Measurements from ENCODE around the gene CBX6. TPM values are rescaled to one million over a fixed set of nuclear protein-coding genes. Genes with fewer than 3 reads are reported as not detected.

CBX6 gene
- total and polyA plus RNA-seq, 2 experiments from 2014 or later = 51.9 to 52.1 TPM

DNA sequence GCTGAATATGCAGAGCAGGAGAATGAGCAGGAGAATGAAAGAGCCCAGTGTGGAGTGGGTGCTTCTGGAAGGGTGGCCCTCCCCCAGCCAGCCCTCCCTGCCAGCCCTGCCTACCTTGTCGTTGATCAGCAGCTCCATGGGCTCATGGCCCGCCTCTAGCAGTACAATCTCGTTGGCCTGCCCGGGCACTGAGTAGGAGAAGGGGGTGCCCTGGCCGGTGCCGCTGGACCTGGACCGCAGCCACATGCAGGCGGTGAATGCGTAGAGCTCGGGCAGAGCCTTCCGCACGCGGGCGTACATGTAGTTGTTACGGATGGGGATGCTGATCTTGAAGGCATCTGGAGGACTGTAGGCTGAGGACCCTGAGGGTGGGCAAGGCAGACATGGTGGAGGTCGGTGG is 45.6 kb downstream of the CBX6 start:
- Histone ChIP-seq H3K9ac (no peak overlapping the region), H3K79me2 (ENCODE audit: insufficient read depth) (no peaks in the 10 kb centered on the region), H3K36me3 (ENCODE audit: low read depth) (no peaks in the 10 kb centered on the region), H3K4me3 (no peak overlapping the region), H3K4me2 (ENCODE audit: unreplicated experiment) (no peak overlapping the region), H3K9me2 (ENCODE audit: insufficient read depth) (no peaks in the 10 kb centered on the region), H3K27ac (no peak overlapping the region), H3K9me3 (ENCODE audit: low read depth) (no peaks in the 10 kb centered on the region), H4K20me1 (ENCODE audit: insufficient read depth) (no peaks in the 10 kb centered on the region), H3K4me1 (ENCODE audit: insufficient read depth) (no peaks in the 10 kb centered on the region), H3F3A (ENCODE audit: insufficient read depth) (no peaks in the 10 kb centered on the region), H2AFZ (no peak overlapping the region), H3K27me3 (replicated peaks; ENCODE audit: insufficient read depth) (no peaks in the 10 kb centered on the region)
- no peak for TF ChIP-seq EZH2 (IDR thresholded peaks at IDR 0.05; ENCODE audit: insufficient read depth, poor library complexity, severe bottlenecking)
- in situ Hi-C loops (cut with MboI) = no loop called here
- no peak for DNase-seq
- 70 to 71% methylated on average over 16 of the region's 16 CpGs for WGBS, 2 experiments (ENCODE audit: low coverage in 1 of 2, low lambda C conversion rate in 2 of 2, missing lambda C conversion rate in 2 of 2)

DNA sequence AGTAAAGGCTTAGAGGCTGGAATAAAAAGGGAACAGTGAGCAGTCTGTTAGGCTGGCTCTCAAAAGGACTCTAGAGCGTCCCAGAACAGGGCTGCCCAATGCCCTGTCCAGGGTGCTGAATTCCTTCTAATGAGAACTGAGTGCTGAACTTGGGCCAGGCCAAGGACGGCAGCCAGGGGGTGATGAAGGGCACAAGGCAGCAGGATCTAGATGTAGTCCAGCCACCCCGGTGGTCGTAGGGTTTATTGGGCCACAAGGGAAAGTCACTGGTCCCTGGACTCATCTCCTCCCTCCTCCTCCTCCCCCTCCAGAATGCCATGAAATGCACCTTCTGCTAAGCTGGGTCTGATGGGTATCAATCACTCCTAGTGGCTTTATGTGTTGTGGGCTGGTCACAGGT is 47.4 kb downstream of the CBX6 start:
- 6 to 12% methylated on average over 4 of the region's 4 CpGs for WGBS, 2 experiments (ENCODE audit: low coverage in 1 of 2, low lambda C conversion rate in 2 of 2, missing lambda C conversion rate in 2 of 2)
- peak; percentile 88 for DNase-seq
- Histone ChIP-seq H3K4me1 (ENCODE audit: insufficient read depth) (no peaks in the 10 kb centered on the region), H3F3A (ENCODE audit: insufficient read depth) (no peaks in the 10 kb centered on the region), H3K27me3 (replicated peaks; ENCODE audit: insufficient read depth) (no peaks in the 10 kb centered on the region), H2AFZ (no peak overlapping the region), H3K27ac (no peak overlapping the region), H3K79me2 (ENCODE audit: insufficient read depth) (no peaks in the 10 kb centered on the region), H3K36me3 (ENCODE audit: low read depth) (no peaks in the 10 kb centered on the region), H3K4me2 (ENCODE audit: unreplicated experiment) (no peak overlapping the region), H3K9me2 (ENCODE audit: insufficient read depth) (no peaks in the 10 kb centered on the region), H3K4me3 (no peak overlapping the region), H3K9ac (no peak overlapping the region), H3K9me3 (ENCODE audit: low read depth) (no peaks in the 10 kb centered on the region), H4K20me1 (ENCODE audit: insufficient read depth) (no peaks in the 10 kb centered on the region)
- in situ Hi-C loops (cut with MboI) = no loop called here
- TF ChIP-seq EZH2 (IDR thresholded peaks at IDR 0.05; ENCODE audit: insufficient read depth, poor library complexity, severe bottlenecking) = no peak
- no peak for TF ChIP-seq EZH2phosphoT487 (IDR thresholded peaks at IDR 0.05; ENCODE audit: insufficient read depth, low read depth)

DNA sequence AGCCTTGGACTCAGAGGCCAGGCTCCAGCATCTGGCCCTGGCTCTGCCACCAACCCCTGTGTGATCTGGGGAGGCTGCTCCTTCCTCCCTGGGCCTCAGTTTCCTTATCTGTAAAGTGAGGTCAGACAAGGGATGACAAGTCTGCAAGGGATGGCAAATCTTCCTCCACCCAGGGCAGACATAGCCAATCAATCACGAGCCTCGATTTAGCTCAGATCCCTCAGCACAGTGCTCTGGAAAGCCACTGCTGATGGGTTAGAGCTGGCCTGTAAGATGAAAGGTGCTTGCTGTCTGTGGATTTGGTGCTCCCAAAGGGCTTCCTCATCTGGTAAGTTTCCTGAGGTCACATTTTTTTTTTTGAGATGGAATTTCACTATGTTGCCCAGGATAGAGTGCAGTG is 48.4 kb downstream of the CBX6 start:
- no peaks in the 10 kb centered on the region for H3K9me3 ChIP-seq (ENCODE audit: low read depth)
- no peaks in the 10 kb centered on the region for H3K9me2 ChIP-seq (ENCODE audit: insufficient read depth)
- no peaks in the 10 kb centered on the region for H3K79me2 ChIP-seq (ENCODE audit: insufficient read depth)
- H3K4me1 ChIP-seq (ENCODE audit: insufficient read depth) = no peaks in the 10 kb centered on the region
- H3K4me2 ChIP-seq (ENCODE audit: unreplicated experiment) = no peak overlapping the region
- no peak overlapping the region for H2AFZ ChIP-seq
- no peak overlapping the region for H3K9ac ChIP-seq
- DNase-seq = no peak
- H3F3A ChIP-seq (ENCODE audit: insufficient read depth) = no peaks in the 10 kb centered on the region
- no peak for TF ChIP-seq EZH2 (IDR thresholded peaks at IDR 0.05; ENCODE audit: insufficient read depth, poor library complexity, severe bottlenecking)
- TF ChIP-seq EZH2phosphoT487 (IDR thresholded peaks at IDR 0.05; ENCODE audit: insufficient read depth, low read depth) = no peak
- in situ Hi-C loops (cut with MboI) = no loop called here
- no peaks in the 10 kb centered on the region for H3K27me3 ChIP-seq (replicated peaks; ENCODE audit: insufficient read depth)
- H4K20me1 ChIP-seq (ENCODE audit: insufficient read depth) = no peaks in the 10 kb centered on the region
- no peaks in the 10 kb centered on the region for H3K36me3 ChIP-seq (ENCODE audit: low read depth)
- H3K4me3 ChIP-seq = no peak overlapping the region
- no peak overlapping the region for H3K27ac ChIP-seq
- 18 to 32% methylated on average over 2 of the region's 2 CpGs for WGBS, 2 experiments (ENCODE audit: low coverage in 1 of 2, low lambda C conversion rate in 2 of 2, missing lambda C conversion rate in 2 of 2)

DNA sequence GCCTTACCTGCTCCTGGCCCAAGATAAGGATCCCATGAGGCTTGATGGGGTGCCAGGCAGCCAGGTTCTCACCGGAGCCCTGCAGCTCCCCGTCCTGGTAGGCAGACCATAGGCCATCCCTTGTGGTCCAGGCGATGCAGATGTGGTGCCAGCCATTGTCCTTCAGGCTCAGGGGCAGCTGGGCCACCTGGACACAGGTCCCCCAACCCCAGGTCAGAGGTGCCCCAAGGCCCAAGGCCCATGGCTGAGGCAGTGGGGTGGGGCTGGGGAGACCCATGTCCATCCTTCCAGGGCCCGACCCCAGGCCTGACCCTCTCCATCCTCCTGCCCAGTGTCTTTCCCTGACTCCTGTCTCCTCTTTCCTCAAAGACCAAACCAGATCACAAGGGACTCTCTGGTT is 48.9 kb downstream of the CBX6 start:
- Histone ChIP-seq H3K4me2 (ENCODE audit: unreplicated experiment) (no peak overlapping the region), H3K27ac (no peak overlapping the region), H3K9me3 (ENCODE audit: low read depth) (no peaks in the 10 kb centered on the region), H2AFZ (no peak overlapping the region), H3K79me2 (ENCODE audit: insufficient read depth) (no peaks in the 10 kb centered on the region), H3K4me3 (no peak overlapping the region), H3K36me3 (ENCODE audit: low read depth) (no peaks in the 10 kb centered on the region), H3K9me2 (ENCODE audit: insufficient read depth) (no peaks in the 10 kb centered on the region), H3F3A (ENCODE audit: insufficient read depth) (no peaks in the 10 kb centered on the region), H3K9ac (no peak overlapping the region), H4K20me1 (ENCODE audit: insufficient read depth) (no peaks in the 10 kb centered on the region), H3K4me1 (ENCODE audit: insufficient read depth) (no peaks in the 10 kb centered on the region), H3K27me3 (replicated peaks; ENCODE audit: insufficient read depth) (no peaks in the 10 kb centered on the region)
- 71 to 79% methylated on average over 4 of the region's 4 CpGs for WGBS, 2 experiments (ENCODE audit: low coverage in 1 of 2, low lambda C conversion rate in 2 of 2, missing lambda C conversion rate in 2 of 2)
- TF ChIP-seq EZH2 (IDR thresholded peaks at IDR 0.05; ENCODE audit: insufficient read depth, poor library complexity, severe bottlenecking) = no peak
- no peak for TF ChIP-seq EZH2phosphoT487 (IDR thresholded peaks at IDR 0.05; ENCODE audit: insufficient read depth, low read depth)
- no peak for DNase-seq
- in situ Hi-C loops (cut with MboI) = no loop called here

DNA sequence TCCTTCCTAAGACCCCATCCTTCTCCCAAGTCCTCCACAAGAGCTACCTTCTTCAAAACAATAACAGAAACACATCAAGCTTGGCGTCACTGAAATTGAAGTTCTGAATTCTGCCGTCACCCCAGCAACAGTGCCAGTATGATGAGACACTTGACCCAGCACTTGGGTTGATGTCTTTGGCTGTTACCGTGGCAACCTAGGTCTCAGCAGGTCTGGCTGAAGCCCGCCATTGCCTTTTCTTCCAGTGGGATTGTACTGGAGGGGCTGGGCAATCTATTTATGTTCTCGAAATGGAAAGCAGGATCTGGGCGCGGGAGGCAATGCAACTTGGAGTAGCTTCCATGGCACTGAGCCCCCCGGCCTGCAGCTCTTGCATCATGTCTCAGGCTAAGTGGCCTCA is 52.0 kb downstream of the CBX6 start:
- H3K79me2 ChIP-seq (ENCODE audit: insufficient read depth) = no peaks in the 10 kb centered on the region
- H3K9me3 ChIP-seq (ENCODE audit: low read depth) = no peaks in the 10 kb centered on the region
- H3K9me2 ChIP-seq (ENCODE audit: insufficient read depth) = no peaks in the 10 kb centered on the region
- WGBS, 2 experiments (ENCODE audit: low coverage in 1 of 2, low lambda C conversion rate in 2 of 2, missing lambda C conversion rate in 2 of 2) = 58 to 60% methylated on average over 8 of the region's 8 CpGs
- no peaks in the 10 kb centered on the region for H4K20me1 ChIP-seq (ENCODE audit: insufficient read depth)
- H3K4me1 ChIP-seq (ENCODE audit: insufficient read depth) = no peaks in the 10 kb centered on the region
- H3K36me3 ChIP-seq (ENCODE audit: low read depth) = no peaks in the 10 kb centered on the region
- TF ChIP-seq EZH2phosphoT487 (IDR thresholded peaks at IDR 0.05; ENCODE audit: insufficient read depth, low read depth) = no peak
- TF ChIP-seq EZH2 (IDR thresholded peaks at IDR 0.05; ENCODE audit: insufficient read depth, poor library complexity, severe bottlenecking) = no peak
- H3K9ac ChIP-seq = no peak overlapping the region
- no peaks in the 10 kb centered on the region for H3F3A ChIP-seq (ENCODE audit: insufficient read depth)
- no peak overlapping the region for H3K4me3 ChIP-seq
- peaks cover 18% of the 10 kb centered on the region for H3K27me3 ChIP-seq (replicated peaks; ENCODE audit: insufficient read depth)
- DNase-seq = no peak
- in situ Hi-C loops (cut with MboI) = no loop called here
- H2AFZ ChIP-seq = no peak overlapping the region
- H3K4me2 ChIP-seq (ENCODE audit: unreplicated experiment) = no peak overlapping the region
- no peak overlapping the region for H3K27ac ChIP-seq
